ENCODE measurements around the gene INSIG2. TPM values are rescaled to one million over a fixed set of nuclear protein-coding genes. Genes with fewer than 3 reads are reported as not detected.

Gene INSIG2
- total and polyA plus RNA-seq, 2 of the 4 experiments (the other 2 are of a cell fraction), result 9.1 to 11.7 TPM

GRCh38 chr2:118145806-118146205 lies 57.5 kb downstream of the INSIG2 start:
- H2BK120ac ChIP-seq (ENCODE audit: low read depth, low read length), result no peak overlapping the region
- no peak overlapping the region for H3K14ac ChIP-seq (replicated peaks; ENCODE audit: low read depth, low read length)
- no peak overlapping the region for H2AFZ ChIP-seq (replicated peaks; ENCODE audit: low read length, poor library complexity)
- TF ChIP-seq BHLHE40 (IDR thresholded peaks at IDR 0.05; ENCODE audit: low read depth, low read length) (no peak), MAZ (IDR thresholded peaks at IDR 0.05; ENCODE audit: borderline replicate concordance, low read depth, low read length) (no peak), CEBPB (IDR thresholded peaks at IDR 0.05; ENCODE audit: low read depth, low read length) (no peak), RCOR1 (IDR thresholded peaks at IDR 0.05; ENCODE audit: insufficient replicate concordance, low read length) (no peak), CHD1 (IDR thresholded peaks at IDR 0.05; ENCODE audit: low read depth, low read length) (no peak), MXI1 (IDR thresholded peaks at IDR 0.05; ENCODE audit: borderline replicate concordance, low read depth, low read length) (no peak), NFE2L2 (IDR thresholded peaks at IDR 0.05; ENCODE audit: low read depth, low read length) (no peak), RFX5 (IDR thresholded peaks at IDR 0.05; ENCODE audit: low read depth, low read length) (no peak), MAFK (IDR thresholded peaks at IDR 0.05; ENCODE audit: low read depth, low read length) (no peak), SMC3 (IDR thresholded peaks at IDR 0.05; ENCODE audit: low read depth, low read length) (no peak), RAD21 (IDR thresholded peaks at IDR 0.05; ENCODE audit: low read length) (no peak), POLR2A (IDR thresholded peaks at IDR 0.05; ENCODE audit: low read depth, low read length) (no peak), FOS (IDR thresholded peaks at IDR 0.05; ENCODE audit: low read depth, low read length) (no peak)
- TF ChIP-seq, protein P1, sequence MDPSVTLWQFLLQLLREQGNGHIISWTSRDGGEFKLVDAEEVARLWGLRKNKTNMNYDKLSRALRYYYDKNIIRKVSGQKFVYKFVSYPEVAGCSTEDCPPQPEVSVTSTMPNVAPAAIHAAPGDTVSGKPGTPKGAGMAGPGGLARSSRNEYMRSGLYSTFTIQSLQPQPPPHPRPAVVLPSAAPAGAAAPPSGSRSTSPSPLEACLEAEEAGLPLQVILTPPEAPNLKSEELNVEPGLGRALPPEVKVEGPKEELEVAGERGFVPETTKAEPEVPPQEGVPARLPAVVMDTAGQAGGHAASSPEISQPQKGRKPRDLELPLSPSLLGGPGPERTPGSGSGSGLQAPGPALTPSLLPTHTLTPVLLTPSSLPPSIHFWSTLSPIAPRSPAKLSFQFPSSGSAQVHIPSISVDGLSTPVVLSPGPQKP (IDR thresholded peaks at IDR 0.05; ENCODE audit: borderline replicate concordance, low read depth, low read length), result no peak
- TF ChIP-seq, protein P2, sequence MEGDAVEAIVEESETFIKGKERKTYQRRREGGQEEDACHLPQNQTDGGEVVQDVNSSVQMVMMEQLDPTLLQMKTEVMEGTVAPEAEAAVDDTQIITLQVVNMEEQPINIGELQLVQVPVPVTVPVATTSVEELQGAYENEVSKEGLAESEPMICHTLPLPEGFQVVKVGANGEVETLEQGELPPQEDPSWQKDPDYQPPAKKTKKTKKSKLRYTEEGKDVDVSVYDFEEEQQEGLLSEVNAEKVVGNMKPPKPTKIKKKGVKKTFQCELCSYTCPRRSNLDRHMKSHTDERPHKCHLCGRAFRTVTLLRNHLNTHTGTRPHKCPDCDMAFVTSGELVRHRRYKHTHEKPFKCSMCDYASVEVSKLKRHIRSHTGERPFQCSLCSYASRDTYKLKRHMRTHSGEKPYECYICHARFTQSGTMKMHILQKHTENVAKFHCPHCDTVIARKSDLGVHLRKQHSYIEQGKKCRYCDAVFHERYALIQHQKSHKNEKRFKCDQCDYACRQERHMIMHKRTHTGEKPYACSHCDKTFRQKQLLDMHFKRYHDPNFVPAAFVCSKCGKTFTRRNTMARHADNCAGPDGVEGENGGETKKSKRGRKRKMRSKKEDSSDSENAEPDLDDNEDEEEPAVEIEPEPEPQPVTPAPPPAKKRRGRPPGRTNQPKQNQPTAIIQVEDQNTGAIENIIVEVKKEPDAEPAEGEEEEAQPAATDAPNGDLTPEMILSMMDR (conservative IDR thresholded peaks at IDR 0.05; ENCODE audit: low read depth, low read length), result no peak
- TF ChIP-seq, protein P3, sequence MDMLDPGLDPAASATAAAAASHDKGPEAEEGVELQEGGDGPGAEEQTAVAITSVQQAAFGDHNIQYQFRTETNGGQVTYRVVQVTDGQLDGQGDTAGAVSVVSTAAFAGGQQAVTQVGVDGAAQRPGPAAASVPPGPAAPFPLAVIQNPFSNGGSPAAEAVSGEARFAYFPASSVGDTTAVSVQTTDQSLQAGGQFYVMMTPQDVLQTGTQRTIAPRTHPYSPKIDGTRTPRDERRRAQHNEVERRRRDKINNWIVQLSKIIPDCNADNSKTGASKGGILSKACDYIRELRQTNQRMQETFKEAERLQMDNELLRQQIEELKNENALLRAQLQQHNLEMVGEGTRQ (IDR thresholded peaks at IDR 0.05; ENCODE audit: low read depth, low read length), result no peak
- no peak overlapping the region for H2BK20ac ChIP-seq (ENCODE audit: low read depth, low read length)
- no peak overlapping the region for H3K23ac ChIP-seq (ENCODE audit: low read depth, low read length)
- H3K36me3 ChIP-seq (ENCODE audit: control insufficient read depth, insufficient read depth, low read length), result no peaks in the 10 kb centered on the region
- H3K27me3 ChIP-seq (ENCODE audit: control insufficient read depth, insufficient read depth, low read length), result no peaks in the 10 kb centered on the region; the same call in 1 of the 2 replicates
- intact Hi-C loops (cut with micrococcal nuclease), result no loop called here
- no peak overlapping the region for H3K4me3 ChIP-seq (ENCODE audit: insufficient read depth, low read depth, low read length)
- dilution Hi-C loops (cut with HindIII; ENCODE audit: low sequenced_read_pairs, unreplicated experiment), result no loop called here
- H2AK5ac ChIP-seq (ENCODE audit: low read depth, low read length), result no peak overlapping the region
- H3K4me1 ChIP-seq (ENCODE audit: control insufficient read depth, insufficient read depth, low read length), result no peaks in the 10 kb centered on the region
- H3K56ac ChIP-seq (ENCODE audit: extremely low read depth, insufficient read depth, low read length), result no peak overlapping the region
- H3K9ac ChIP-seq (ENCODE audit: low read depth, low read length), result no peak overlapping the region
- BruUV-seq (replicated peaks), result no TSS peak
- no peak overlapping the region for H3K4ac ChIP-seq (ENCODE audit: low read depth, low read length)
- 40% methylated on average over 1 of the region's 6 CpGs; no CpG with 5 or more reads in 1 of the 2 experiments for WGBS, 2 experiments (ENCODE audit: extremely low coverage in 2 of 2, insufficient read length in 1 of 2)
- no peak overlapping the region for H3K18ac ChIP-seq (ENCODE audit: low read depth, low read length)
- no peak overlapping the region for H3K27ac ChIP-seq (ENCODE audit: insufficient read depth, low read length)
- in situ Hi-C loops (cut with MboI; ENCODE audit: low sequenced_read_pairs), result no loop called here
- ATAC-seq (ENCODE audit: low read depth) (no peak), DNase-seq (no peak)
- ChIA-PET POLR2A (ENCODE audit: unreplicated experiment) (no interaction called here), CTCF (no interaction called here)
- H4K5ac ChIP-seq (ENCODE audit: low read depth, low read length), result no peak overlapping the region
- no peak overlapping the region for H2BK15ac ChIP-seq (ENCODE audit: low read depth, low read length)
- H3K9me3 ChIP-seq (ENCODE audit: control insufficient read depth, insufficient read depth, low read length), result no peaks in the 10 kb centered on the region
- H4K20me1 ChIP-seq (ENCODE audit: insufficient read depth, low read length), result no peaks in the 10 kb centered on the region
- H2BK5ac ChIP-seq (ENCODE audit: low read depth, low read length, poor library complexity, severe bottlenecking), result no peak overlapping the region
- H3K4me2 ChIP-seq (ENCODE audit: low read depth, low read length), result no peak overlapping the region
- H2AK9ac ChIP-seq (replicated peaks; ENCODE audit: low read depth, low read length, poor library complexity), result no peak overlapping the region
- no peaks in the 10 kb centered on the region for H3K79me1 ChIP-seq (ENCODE audit: low read depth in 1 of 2, low read length in 2 of 2)
- no peaks in the 10 kb centered on the region for H3K9me1 ChIP-seq (ENCODE audit: insufficient read depth, low read length)
- H4K8ac ChIP-seq (ENCODE audit: low read depth in 2 of 2, low read length in 2 of 2), result no peak overlapping the region
- H4K91ac ChIP-seq (ENCODE audit: insufficient read depth, low read depth, low read length), result no peak overlapping the region
